Activated gamma-delta T cell (primary cell): ENCODE data around the gene KCNAB1.

Source experiments
- DNase-seq: peaks from one replicate; lab custom pipeline; 2025; lab: John Stamatoyannopoulos, UW

KCNAB1 gene

GRCh38 chr3:156492801-156493261, 372.5 kb downstream of the KCNAB1 start:
- DNase-seq, result no peak

GRCh38 chr3:156493887-156494286, 373.5 kb downstream of the KCNAB1 start:
- no peak for DNase-seq

- no peak for DNase-seq
Observed at GRCh38 chr3:156495816-156496215, 375.4 kb downstream of the KCNAB1 start.

GRCh38 chr3:156497326-156497725, 376.9 kb downstream of the KCNAB1 start:
- no peak for DNase-seq

GRCh38 chr3:156498307-156498706, 377.9 kb downstream of the KCNAB1 start:
- DNase-seq, result no peak

GRCh38 chr3:156507285-156507684, 386.9 kb downstream of the KCNAB1 start:
- DNase-seq, result no peak

- no peak for DNase-seq
Observed at GRCh38 chr3:156509189-156510174, 389.1 kb downstream of the KCNAB1 start.

GRCh38 chr3:156511987-156512677, 391.8 kb downstream of the KCNAB1 start:
- DNase-seq, result no peak

- no peak for DNase-seq
Observed at GRCh38 chr3:156513619-156514018, 393.2 kb downstream of the KCNAB1 start.

- no peak for DNase-seq
Observed at GRCh38 chr3:156516284-156516683, 395.9 kb downstream of the KCNAB1 start.

GRCh38 chr3:156516961-156517360, 396.6 kb downstream of the KCNAB1 start:
- no peak for DNase-seq

GRCh38 chr3:156518726-156519125, 398.3 kb downstream of the KCNAB1 start:
- DNase-seq, result no peak

- DNase-seq, result no peak
Observed at GRCh38 chr3:156519758-156520162, 399.4 kb downstream of the KCNAB1 start.

- DNase-seq, result no peak
Observed at GRCh38 chr3:156522673-156523072, 402.3 kb downstream of the KCNAB1 start.

- DNase-seq, result no peak
Observed at GRCh38 chr3:156525808-156526207, 405.4 kb downstream of the KCNAB1 start.

GRCh38 chr3:156527060-156527459, 406.7 kb downstream of the KCNAB1 start:
- no peak for DNase-seq

- DNase-seq, result no peak
Observed at GRCh38 chr3:156530980-156531379, 410.6 kb downstream of the KCNAB1 start.

GRCh38 chr3:156532730-156533129, 412.4 kb downstream of the KCNAB1 start:
- DNase-seq, result no peak

- no peak for DNase-seq
Observed at GRCh38 chr3:156533205-156533604, 412.8 kb downstream of the KCNAB1 start.

GRCh38 chr3:156535162-156535627, 414.8 kb downstream of the KCNAB1 start:
- no peak for DNase-seq

GRCh38 chr3:156535798-156536197, 415.4 kb downstream of the KCNAB1 start:
- DNase-seq, result no peak

- no peak for DNase-seq
Observed at GRCh38 chr3:156536524-156537316, 416.3 kb downstream of the KCNAB1 start.
